ENCODE measurements around the gene ZNF48.

- TF ChIP-seq CTCF (IDR thresholded peaks at IDR 0.05), result no peak
- TF ChIP-seq POLR2A (IDR thresholded peaks at IDR 0.05), result no peak
Measured at GRCh38 chr16:30368792-30369090, 26.5 kb upstream of the ZNF48 start.

All from tibial nerve (tissue), 3 donors.